ENCODE data around the gene ZNF335. TPM values are rescaled to one million over a fixed set of nuclear protein-coding genes. Genes with fewer than 3 reads are reported as not detected.

The ZNF335 gene
- total and polyA plus RNA-seq, 2 donors (not counting 3 experiments of a cell fraction or from before 2014, with no cell fraction given), result 17.3 to 22.8 TPM

GRCh38 chr20:45987108-45987780 lies 15.2 kb upstream of the ZNF335 start:
- no peaks in the 10 kb centered on the region for H3K79me2 ChIP-seq (ENCODE audit: control insufficient read depth, insufficient read depth, low read length)
- DNase-seq (ENCODE audit: low read depth, low spot score) (peak; percentile 64), FAIRE-seq (peak; percentile 87)
- TF ChIP-seq CTCF (IDR thresholded peaks at IDR 0.05; ENCODE audit: extremely low read depth in 1 of 2, insufficient read depth in 1 of 2, low read depth in 1 of 2, low read length in 2 of 2), result peak; percentile 83 to 94
- TF ChIP-seq POLR2AphosphoS5 (IDR thresholded peaks at IDR 0.05; ENCODE audit: insufficient read depth, low read depth, low read length), result no peak
- no peak overlapping the region for H3K9ac ChIP-seq (replicated peaks; ENCODE audit: extremely low read depth, insufficient read depth, low read length)
- BruUV-seq (replicated peaks), result no TSS peak
- H3K27me3 ChIP-seq (ENCODE audit: control insufficient read depth in 2 of 2, insufficient read depth in 2 of 2, low read length in 2 of 2), result peaks cover 4 to 8% of the 10 kb centered on the region in 2 experiments
- no peaks in the 10 kb centered on the region for H3K9me3 ChIP-seq (replicated peaks; ENCODE audit: control insufficient read depth, insufficient read depth, low read length)
- H3K4me2 ChIP-seq (ENCODE audit: insufficient read depth, low read length), result no peak overlapping the region
- POLR2A ChIA-PET, result interaction anchor here (0.6 kb wide), 1 partner anchor 1070 kb away, joined by 3 read pairs; no protein-coding TSS in a partner anchor
- dilution Hi-C loops (cut with MboI; ENCODE audit: extremely low pct_ligation_motif_present, low sequenced_read_pairs), result no loop called here
- intact Hi-C loops (cut with micrococcal nuclease), result loop anchor here (2.0 kb wide), 1 partner anchor 24 kb away; no protein-coding TSS in a partner anchor
- H3K27ac ChIP-seq (ENCODE audit: insufficient read depth, low read depth, low read length), result no peak overlapping the region
- no peaks in the 10 kb centered on the region for H3K36me3 ChIP-seq (ENCODE audit: control insufficient read depth in 2 of 2, extremely low read depth in 1 of 2, insufficient read depth in 2 of 2, low read length in 2 of 2)
- H3K4me1 ChIP-seq (ENCODE audit: control insufficient read depth, extremely low read depth, insufficient read depth, low read length), result no peaks in the 10 kb centered on the region
- H3K4me3 ChIP-seq (replicated peaks in 1 of 3; ENCODE audit: insufficient read depth in 1 of 3, low read depth in 1 of 3, low read length in 3 of 3), result no peak overlapping the region
- no peaks in the 10 kb centered on the region for H4K20me1 ChIP-seq (replicated peaks; ENCODE audit: control insufficient read depth, extremely low read depth, insufficient read depth, low read length)
- H2AFZ ChIP-seq (ENCODE audit: low read depth, low read length), result no peak overlapping the region
- no peaks in the 10 kb centered on the region for H3K9me1 ChIP-seq (replicated peaks; ENCODE audit: control insufficient read depth, extremely low read depth, insufficient read depth, low read length)
- CTCF ChIA-PET, result interaction anchor here (0.6 to 5.3 kb wide), 36 partner anchors 8 to 1016 kb away, joined by 3 to 80 read pairs (median 4); partner anchors contain the start of genes MMP9 and ZNF335

GRCh38 chr20:45985573-45985972 lies 13.6 kb upstream of the ZNF335 start:
- no peaks in the 10 kb centered on the region for H3K4me1 ChIP-seq (ENCODE audit: control insufficient read depth, extremely low read depth, insufficient read depth, low read length)
- no peak overlapping the region for H3K4me3 ChIP-seq (replicated peaks in 1 of 3; ENCODE audit: insufficient read depth in 1 of 3, low read depth in 1 of 3, low read length in 3 of 3)
- peaks cover 6 to 8% of the 10 kb centered on the region in 2 experiments for H3K27me3 ChIP-seq (ENCODE audit: control insufficient read depth in 2 of 2, insufficient read depth in 2 of 2, low read length in 2 of 2)
- TF ChIP-seq GATA2 (IDR thresholded peaks at IDR 0.05; ENCODE audit: insufficient read depth, insufficient read length, low read depth, low read length) (no peak), MAX (IDR thresholded peaks at IDR 0.05; ENCODE audit: insufficient read depth, insufficient read length) (no peak), POLR2AphosphoS5 (IDR thresholded peaks at IDR 0.05; ENCODE audit: insufficient read depth, low read depth, low read length) (no peak), CTCF (IDR thresholded peaks at IDR 0.05; ENCODE audit: extremely low read depth in 1 of 2, insufficient read depth in 1 of 2, low read depth in 1 of 2, low read length in 2 of 2) (no peak), EZH2 (IDR thresholded peaks at IDR 0.05; ENCODE audit: borderline replicate concordance, low read depth, low read length, severe bottlenecking) (no peak), MYC (IDR thresholded peaks at IDR 0.05; ENCODE audit: low read depth, low read length) (no peak), POLR2A (IDR thresholded peaks at IDR 0.05; ENCODE audit: low read depth, low read length) (no peak), FOS (IDR thresholded peaks at IDR 0.05; ENCODE audit: borderline replicate concordance, insufficient read depth, low read length) (no peak), JUN (IDR thresholded peaks at IDR 0.05; ENCODE audit: borderline replicate concordance, insufficient read depth, insufficient read length, low read depth) (no peak)
- H3K9me3 ChIP-seq (replicated peaks; ENCODE audit: control insufficient read depth, insufficient read depth, low read length), result no peaks in the 10 kb centered on the region
- no peak overlapping the region for H3K9ac ChIP-seq (replicated peaks; ENCODE audit: extremely low read depth, insufficient read depth, low read length)
- no peaks in the 10 kb centered on the region for H3K79me2 ChIP-seq (ENCODE audit: control insufficient read depth, insufficient read depth, low read length)
- H4K20me1 ChIP-seq (replicated peaks; ENCODE audit: control insufficient read depth, extremely low read depth, insufficient read depth, low read length), result no peaks in the 10 kb centered on the region
- H2AFZ ChIP-seq (ENCODE audit: low read depth, low read length), result no peak overlapping the region
- ChIA-PET POLR2A (no interaction called here), CTCF (interaction anchor here (0.5 to 5.3 kb wide), 7 partner anchors 14 to 187 kb away, joined by 3 to 80 read pairs (median 29); partner anchors contain the start of gene ZNF335)
- no peaks in the 10 kb centered on the region for H3K9me1 ChIP-seq (replicated peaks; ENCODE audit: control insufficient read depth, extremely low read depth, insufficient read depth, low read length)
- FAIRE-seq (no peak), DNase-seq (ENCODE audit: low read depth, low spot score) (no peak)
- no peaks in the 10 kb centered on the region for H3K36me3 ChIP-seq (ENCODE audit: control insufficient read depth in 2 of 2, extremely low read depth in 1 of 2, insufficient read depth in 2 of 2, low read length in 2 of 2)
- dilution Hi-C loops (cut with MboI; ENCODE audit: extremely low pct_ligation_motif_present, low sequenced_read_pairs), result no loop called here
- intact Hi-C loops (cut with micrococcal nuclease), result no loop called here
- no peak overlapping the region for H3K27ac ChIP-seq (ENCODE audit: insufficient read depth, low read depth, low read length)
- H3K4me2 ChIP-seq (ENCODE audit: insufficient read depth, low read length), result no peak overlapping the region
- BruUV-seq (replicated peaks), result no TSS peak
